ENCODE data around the gene AQP3. TPM values are rescaled to one million over a fixed set of nuclear protein-coding genes. Genes with fewer than 3 reads are reported as not detected.

The AQP3 gene
- total RNA-seq, 1 experiment from 2014 or later, result 1.0 TPM

DNA sequence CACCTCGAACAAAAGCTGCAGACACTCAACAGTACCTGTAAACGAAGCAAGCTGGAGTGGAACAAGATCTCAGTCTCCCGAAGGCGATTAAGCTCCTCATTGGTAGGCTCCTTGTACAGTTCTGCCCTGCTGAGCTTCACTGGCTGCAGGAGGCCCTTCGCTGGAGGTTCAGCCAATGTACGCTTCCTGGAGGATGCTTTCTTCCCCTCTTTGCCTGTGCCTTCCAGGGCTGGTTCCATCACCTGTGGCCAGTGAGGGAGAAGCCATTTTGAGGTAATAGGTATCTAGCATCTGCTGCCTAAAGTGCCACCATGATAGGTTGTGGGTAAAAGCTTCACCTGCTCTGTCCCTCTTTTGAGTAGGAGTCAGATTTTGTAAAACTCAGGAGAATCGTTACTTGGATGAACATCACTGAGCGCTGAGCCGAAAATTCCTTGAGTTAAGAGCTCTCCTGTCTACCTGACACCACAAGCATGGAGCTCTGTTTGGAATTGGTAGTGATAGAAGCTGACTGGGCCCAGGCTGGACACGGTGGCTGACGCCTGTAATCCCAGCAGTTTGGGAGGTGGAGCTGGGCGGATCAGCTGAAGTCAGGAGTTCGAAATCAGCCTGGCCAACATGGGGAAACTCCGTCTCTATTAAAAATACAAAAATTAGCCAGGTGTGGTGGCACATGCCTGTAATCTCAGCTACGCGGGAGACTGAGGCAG, 24.9 kb upstream of the AQP3 start:
- CTCF ChIA-PET, result no interaction called here
- no TSS peak for BruUV-seq (replicated peaks)
- H3K27ac ChIP-seq (ENCODE audit: low read length), result peak overlapping the region; percentile 87; the same call in 1 of the 2 replicates

DNA sequence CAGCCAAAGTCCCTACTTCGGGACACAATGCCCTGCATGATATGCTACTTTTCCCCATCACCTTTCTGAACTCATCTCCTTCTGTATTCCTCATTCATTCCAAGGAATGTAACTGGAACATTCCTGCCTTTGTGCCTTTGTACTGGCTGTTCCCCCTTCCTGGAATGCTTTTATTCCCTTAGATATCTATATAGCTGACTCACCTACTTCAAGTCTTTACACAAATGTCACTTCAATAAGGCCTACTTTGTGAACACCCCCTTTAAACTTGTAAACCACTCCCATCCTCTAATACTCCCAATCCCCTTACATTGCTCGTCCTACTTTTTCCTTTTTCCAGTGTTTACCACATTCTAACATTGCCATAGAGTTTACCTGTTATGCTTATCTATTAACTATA, 24.0 kb upstream of the AQP3 start:
- TF ChIP-seq, protein P1, sequence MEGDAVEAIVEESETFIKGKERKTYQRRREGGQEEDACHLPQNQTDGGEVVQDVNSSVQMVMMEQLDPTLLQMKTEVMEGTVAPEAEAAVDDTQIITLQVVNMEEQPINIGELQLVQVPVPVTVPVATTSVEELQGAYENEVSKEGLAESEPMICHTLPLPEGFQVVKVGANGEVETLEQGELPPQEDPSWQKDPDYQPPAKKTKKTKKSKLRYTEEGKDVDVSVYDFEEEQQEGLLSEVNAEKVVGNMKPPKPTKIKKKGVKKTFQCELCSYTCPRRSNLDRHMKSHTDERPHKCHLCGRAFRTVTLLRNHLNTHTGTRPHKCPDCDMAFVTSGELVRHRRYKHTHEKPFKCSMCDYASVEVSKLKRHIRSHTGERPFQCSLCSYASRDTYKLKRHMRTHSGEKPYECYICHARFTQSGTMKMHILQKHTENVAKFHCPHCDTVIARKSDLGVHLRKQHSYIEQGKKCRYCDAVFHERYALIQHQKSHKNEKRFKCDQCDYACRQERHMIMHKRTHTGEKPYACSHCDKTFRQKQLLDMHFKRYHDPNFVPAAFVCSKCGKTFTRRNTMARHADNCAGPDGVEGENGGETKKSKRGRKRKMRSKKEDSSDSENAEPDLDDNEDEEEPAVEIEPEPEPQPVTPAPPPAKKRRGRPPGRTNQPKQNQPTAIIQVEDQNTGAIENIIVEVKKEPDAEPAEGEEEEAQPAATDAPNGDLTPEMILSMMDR (IDR thresholded peaks at IDR 0.05), result no peak
- TF ChIP-seq REST (IDR thresholded peaks at IDR 0.05; ENCODE audit: insufficient read depth in 1 of 2, low read depth in 2 of 2, low read length in 1 of 2) (no peak), POLR2AphosphoS5 (IDR thresholded peaks at IDR 0.05; ENCODE audit: low read depth, low read length) (no peak), TCF7L2 (IDR thresholded peaks at IDR 0.05; ENCODE audit: low read depth, low read length) (no peak), SIN3A (IDR thresholded peaks at IDR 0.05; ENCODE audit: borderline replicate concordance, insufficient read depth, low read depth, low read length) (no peak)
- Histone ChIP-seq H3K4me3 (ENCODE audit: low read depth in 2 of 2, low read length in 2 of 2) (no peak overlapping the region), H3K27ac (ENCODE audit: low read length) (no peak overlapping the region), H3K9me3 (ENCODE audit: control insufficient read depth, insufficient read depth, low read depth, low read length) (no peaks in the 10 kb centered on the region), H3K27me3 (ENCODE audit: control insufficient read depth, insufficient read depth, low read length) (no peaks in the 10 kb centered on the region), H3K36me3 (ENCODE audit: control insufficient read depth, insufficient read depth, low read length) (peaks cover 7% of the 10 kb centered on the region), H3K4me1 (ENCODE audit: control insufficient read depth, insufficient read depth, low read length) (peaks cover 6% of the 10 kb centered on the region)
- CTCF ChIA-PET, result no interaction called here
- no TSS peak for BruUV-seq (replicated peaks)
- in situ Hi-C loops (cut with HindIII; ENCODE audit: low pct_unique_long_range_greater_than_20kb, low sequenced_read_pairs) (no loop called here), intact Hi-C loops (cut with micrococcal nuclease; ENCODE audit: unreplicated experiment) (no loop called here)
- POLR2A ChIA-PET, result no interaction called here
- ATAC-seq (no peak), DNase-seq (ENCODE audit: low read depth, low spot score) (no peak)

More for the DNA sequence above, 24.9 kb upstream of the AQP3 start:
- Histone ChIP-seq H3K9me3 (ENCODE audit: control insufficient read depth, insufficient read depth, low read depth, low read length) (no peaks in the 10 kb centered on the region), H3K36me3 (ENCODE audit: control insufficient read depth, insufficient read depth, low read length) (peaks cover 3% of the 10 kb centered on the region), H3K4me1 (ENCODE audit: control insufficient read depth, insufficient read depth, low read length) (peaks cover 6% of the 10 kb centered on the region), H3K27me3 (ENCODE audit: control insufficient read depth, insufficient read depth, low read length) (no peaks in the 10 kb centered on the region), H3K4me3 (ENCODE audit: low read depth in 2 of 2, low read length in 2 of 2) (peak overlapping the region; percentile 79 to 99)
- intact Hi-C loops (cut with micrococcal nuclease; ENCODE audit: unreplicated experiment) (no loop called here), in situ Hi-C loops (cut with HindIII; ENCODE audit: low pct_unique_long_range_greater_than_20kb, low sequenced_read_pairs) (no loop called here)
- no peak for ATAC-seq
- TF ChIP-seq REST (IDR thresholded peaks at IDR 0.05; ENCODE audit: insufficient read depth in 1 of 2, low read depth in 2 of 2, low read length in 1 of 2), result no peak
- no peak for TF ChIP-seq POLR2AphosphoS5 (IDR thresholded peaks at IDR 0.05; ENCODE audit: low read depth, low read length)
- TF ChIP-seq TCF7L2 (IDR thresholded peaks at IDR 0.05; ENCODE audit: low read depth, low read length), result no peak
- TF ChIP-seq, protein P1 (IDR thresholded peaks at IDR 0.05), result no peak
- no peak for TF ChIP-seq SIN3A (IDR thresholded peaks at IDR 0.05; ENCODE audit: borderline replicate concordance, insufficient read depth, low read depth, low read length)
- no peak for DNase-seq (ENCODE audit: low read depth, low spot score)
- POLR2A ChIA-PET, result no interaction called here
